ENCODE measurements around the gene AHNAK.
"Not testable (repeated sequence)": the region's sequence is repeated elsewhere in the genome, so short reads cannot be mapped to it uniquely, and the experiment has no call there.

Gene AHNAK, protein sequence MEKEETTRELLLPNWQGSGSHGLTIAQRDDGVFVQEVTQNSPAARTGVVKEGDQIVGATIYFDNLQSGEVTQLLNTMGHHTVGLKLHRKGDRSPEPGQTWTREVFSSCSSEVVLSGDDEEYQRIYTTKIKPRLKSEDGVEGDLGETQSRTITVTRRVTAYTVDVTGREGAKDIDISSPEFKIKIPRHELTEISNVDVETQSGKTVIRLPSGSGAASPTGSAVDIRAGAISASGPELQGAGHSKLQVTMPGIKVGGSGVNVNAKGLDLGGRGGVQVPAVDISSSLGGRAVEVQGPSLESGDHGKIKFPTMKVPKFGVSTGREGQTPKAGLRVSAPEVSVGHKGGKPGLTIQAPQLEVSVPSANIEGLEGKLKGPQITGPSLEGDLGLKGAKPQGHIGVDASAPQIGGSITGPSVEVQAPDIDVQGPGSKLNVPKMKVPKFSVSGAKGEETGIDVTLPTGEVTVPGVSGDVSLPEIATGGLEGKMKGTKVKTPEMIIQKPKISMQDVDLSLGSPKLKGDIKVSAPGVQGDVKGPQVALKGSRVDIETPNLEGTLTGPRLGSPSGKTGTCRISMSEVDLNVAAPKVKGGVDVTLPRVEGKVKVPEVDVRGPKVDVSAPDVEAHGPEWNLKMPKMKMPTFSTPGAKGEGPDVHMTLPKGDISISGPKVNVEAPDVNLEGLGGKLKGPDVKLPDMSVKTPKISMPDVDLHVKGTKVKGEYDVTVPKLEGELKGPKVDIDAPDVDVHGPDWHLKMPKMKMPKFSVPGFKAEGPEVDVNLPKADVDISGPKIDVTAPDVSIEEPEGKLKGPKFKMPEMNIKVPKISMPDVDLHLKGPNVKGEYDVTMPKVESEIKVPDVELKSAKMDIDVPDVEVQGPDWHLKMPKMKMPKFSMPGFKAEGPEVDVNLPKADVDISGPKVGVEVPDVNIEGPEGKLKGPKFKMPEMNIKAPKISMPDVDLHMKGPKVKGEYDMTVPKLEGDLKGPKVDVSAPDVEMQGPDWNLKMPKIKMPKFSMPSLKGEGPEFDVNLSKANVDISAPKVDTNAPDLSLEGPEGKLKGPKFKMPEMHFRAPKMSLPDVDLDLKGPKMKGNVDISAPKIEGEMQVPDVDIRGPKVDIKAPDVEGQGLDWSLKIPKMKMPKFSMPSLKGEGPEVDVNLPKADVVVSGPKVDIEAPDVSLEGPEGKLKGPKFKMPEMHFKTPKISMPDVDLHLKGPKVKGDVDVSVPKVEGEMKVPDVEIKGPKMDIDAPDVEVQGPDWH (N-terminal part only)

DNA sequence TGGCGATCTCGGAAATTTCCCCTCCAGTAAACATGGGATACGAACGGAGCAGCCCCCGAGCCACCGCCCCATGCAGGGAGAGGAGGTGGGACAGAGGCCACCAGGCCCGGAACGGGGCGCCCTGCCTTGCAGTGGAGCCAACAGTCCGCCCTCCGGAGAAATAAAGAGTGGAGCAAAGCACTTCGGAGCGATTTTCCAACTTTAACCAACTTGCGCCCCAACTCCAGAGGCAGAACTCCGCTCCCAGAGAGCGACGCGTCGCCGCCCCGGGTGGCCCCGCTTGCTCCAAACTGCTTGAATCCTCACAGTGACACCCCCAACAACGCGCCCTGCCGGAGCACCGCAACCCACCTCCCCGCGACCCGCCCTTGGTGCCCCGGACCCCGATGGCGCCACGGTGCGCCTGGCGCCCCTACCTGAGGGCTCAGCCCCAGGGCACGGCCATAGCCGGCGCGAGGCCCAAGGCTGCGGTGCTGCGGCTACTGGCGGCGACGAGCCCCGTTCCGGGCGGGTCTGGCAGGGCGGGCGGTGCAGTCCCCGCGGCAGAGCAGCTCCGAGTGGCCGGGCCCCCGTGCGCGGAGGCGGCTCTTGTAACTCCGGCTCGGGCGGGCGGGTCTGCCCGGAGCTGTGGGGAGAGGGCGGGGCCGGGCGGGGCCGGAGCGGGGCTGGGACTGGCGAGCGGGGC, at the start of gene AHNAK:
Gene AHNAK, minus strand, starts transcription at position 563 of the 685 bp plus-strand sequence. CDS start 10,708 bp downstream, outside the sequence.
- peak; percentile 72 for DNase-seq

DNA sequence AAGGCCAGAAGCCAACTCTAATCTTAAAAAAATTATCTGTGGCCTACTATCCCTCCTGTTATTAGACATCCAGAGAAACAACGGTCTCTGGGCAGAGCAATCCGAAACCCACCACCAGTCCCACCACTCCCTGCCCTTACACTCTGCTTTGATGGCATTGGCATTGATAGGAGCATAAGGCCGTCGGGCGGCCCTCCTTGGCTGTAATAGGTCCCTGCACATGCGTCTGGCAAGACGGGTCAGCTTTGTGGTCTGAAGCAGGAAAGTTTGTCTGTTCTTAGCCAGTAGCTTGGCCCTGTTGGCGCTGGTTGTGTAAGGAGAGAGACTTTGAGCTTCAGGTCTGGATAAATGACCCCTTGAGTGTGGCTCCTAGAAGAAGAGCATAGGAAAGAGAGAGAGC, 48.5 kb upstream of the AHNAK start:
- DNase-seq, result no peak

DNA sequence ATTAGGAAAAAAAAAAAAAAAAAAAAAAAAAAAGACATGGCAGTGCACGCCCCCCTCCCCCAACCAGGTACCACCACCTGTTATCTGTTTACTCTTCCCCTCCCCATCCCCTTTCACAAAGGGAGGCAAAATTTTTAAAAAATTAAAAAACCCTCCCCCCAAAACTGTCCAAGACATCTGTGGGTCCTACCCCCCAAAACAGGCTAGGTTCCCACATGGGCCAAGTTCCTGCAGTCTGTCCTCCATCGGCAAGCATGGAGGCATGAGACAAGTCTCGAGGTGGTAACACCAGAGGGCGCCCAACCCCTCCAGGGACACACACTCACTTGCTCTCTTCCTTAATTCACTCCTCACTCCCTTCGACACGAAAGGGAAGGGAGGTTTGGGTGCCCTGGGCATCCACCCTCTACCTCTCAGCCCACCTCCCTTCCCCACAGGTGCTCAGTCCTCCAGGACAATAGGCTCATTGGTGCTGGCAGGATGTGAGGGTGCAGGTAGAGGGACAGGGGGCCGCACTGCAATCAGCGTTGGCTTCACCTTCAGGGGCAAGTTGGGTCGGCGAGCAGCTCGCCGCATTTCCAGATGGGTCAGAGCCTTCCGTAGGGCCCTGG, 46.9 kb upstream of the AHNAK start:
- DNase-seq, result peak; percentile 87

DNA sequence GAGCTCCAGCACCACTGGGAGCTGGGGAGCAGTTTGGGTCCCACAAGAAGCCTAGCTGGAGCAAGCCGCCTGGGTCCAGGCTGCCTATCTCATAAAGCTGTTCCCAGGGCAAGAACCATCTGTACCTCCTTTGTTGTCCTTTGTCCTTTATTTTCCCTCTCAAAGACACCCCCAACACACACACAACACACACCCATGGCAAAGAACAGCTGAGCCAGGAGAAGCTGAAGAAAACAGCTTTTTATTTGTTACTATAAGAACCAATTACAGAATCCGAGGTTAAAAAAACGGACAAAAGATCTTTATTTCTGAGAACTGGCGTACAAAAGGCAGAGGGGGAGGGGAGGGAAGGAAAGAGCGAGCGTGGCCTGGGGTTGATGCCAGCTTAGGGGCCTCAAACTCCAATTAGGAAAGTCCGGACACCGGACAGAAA, 46.4 kb upstream of the AHNAK start:
- no peak for DNase-seq

DNA sequence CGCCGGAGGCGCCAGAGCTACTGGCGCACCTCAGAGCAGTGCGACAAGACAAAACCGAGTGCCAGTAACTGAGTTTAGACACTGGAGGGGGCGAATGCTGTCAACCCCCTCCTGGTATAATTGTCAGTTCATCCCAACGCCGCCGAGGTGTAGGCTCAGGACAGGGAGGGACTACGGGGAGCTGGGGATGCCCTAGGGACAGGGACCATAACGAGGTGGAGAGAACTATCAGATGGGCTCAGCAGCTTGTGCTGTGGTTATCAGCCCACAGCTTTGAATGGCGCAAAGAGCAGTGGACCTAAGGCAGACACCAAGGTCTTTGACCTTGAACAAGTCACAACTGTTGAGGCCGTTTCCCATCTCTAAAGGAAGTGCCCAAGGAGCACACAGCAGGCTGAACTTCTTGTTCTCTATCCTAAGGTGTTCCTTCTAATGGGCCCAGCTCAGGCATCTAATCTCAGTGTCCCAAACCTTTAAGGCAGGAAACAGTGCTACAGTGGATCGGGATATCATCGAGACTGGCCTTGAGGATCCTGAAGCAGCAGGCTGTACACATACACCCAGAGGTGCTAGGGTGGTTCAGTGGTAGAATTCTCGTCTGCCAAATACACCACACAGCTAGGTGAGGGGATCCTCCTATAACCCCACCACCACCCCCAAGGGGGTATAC, 45.7 kb upstream of the AHNAK start:
- no peak for DNase-seq

- DNase-seq, result peak; percentile 96
These were observed 45.0 kb upstream of the AHNAK start, which contains the start of gene TUT1 for GRCh38 chr11:62591448-62592145. Gene TUT1 (minus strand): TSS chr11:62591523. CDS start chr11:62591485, 38 bp downstream.

DNA sequence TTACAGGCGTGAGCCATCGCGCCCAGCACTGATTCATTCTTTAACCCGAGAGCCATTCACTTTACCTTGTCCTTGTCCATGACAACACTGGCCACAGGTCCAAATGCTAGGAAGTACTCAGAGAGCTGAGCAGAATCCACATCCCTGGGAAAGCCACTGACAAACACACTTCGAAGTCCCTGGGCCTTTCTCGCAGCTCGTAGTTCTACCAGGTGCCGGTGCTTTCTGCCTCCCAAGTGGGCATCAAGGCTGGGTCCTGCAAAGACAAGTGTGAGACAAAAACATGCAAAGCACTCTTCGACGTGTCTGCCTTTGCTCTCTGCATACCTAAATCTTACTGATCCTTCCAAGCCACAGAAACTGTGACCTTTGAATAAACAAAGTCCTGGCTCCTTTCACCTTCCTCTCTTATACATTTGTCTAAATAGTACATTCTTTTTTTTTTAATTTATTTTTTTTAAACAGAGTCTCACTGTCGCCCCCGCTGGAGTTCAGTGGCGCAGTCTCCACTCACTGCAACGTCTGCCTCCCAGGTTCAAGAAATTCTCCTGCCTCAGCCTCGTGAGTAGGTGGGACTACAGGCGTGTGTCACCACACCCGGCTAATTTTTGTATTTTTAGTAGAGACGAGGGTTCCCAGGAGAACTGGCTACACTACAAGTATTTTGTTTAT, 42.5 kb upstream of the AHNAK start:
- DNase-seq, result peak; percentile 20

DNA sequence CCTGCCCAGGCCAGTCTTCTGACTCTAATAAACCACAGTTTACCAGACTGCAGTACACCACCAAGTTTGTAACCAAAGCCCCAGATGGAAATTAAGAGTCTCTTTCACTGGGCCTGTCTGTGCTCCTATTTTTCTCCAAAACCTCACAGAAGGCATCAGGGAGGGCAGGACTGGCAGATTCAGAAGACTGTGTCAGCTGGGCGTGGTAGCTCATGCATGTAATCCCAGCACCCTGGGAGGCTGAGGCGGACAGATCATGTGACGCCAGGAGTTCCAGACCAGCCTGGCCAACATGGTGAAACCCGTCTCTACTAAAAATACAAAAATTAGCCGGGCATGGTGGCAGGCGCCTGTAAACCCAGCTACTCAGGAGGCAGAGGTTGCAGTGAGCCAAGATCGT, 38.8 kb upstream of the AHNAK start:
- DNase-seq, result not testable (repeated sequence)

GRCh38 chr11:62581735-62582134, 35.1 kb upstream of the AHNAK start:
- not testable (repeated sequence) for DNase-seq

DNA sequence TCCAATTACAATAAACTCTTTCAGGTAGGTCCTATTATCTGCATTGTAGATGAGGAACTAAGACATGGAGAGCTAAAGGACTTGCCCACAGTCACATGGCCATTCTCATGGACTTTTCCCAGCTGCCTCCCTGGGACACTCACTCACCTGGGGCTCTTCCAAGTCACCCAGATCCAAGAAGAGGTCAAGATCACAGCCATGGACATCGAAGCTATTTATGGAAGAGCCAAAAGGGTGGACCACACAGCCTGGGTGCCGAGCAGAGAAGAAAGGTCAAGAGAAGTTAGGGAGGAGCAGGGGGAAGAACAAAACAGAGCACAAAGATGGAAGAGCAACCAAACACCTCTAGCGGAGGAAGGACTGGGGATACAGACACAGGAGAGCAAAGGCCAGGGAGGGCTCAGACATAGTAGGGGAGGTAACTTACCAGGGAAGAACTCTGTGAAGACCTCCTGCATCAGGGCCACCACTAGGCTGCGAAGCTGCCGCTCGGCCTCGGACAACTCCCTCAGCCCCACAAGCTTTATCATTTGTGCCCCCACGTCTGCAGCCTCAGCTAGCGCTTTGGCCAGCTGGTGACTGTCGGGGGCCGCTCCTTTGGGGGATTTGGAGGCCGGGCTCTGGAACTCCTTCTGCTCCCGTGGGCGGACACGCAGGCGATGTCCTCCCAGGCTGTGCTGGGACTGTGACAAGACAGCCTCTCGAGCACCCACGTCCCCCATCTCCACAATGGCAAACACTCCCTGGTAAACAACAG, 34.5 kb upstream of the AHNAK start:
- no peak for DNase-seq

DNA sequence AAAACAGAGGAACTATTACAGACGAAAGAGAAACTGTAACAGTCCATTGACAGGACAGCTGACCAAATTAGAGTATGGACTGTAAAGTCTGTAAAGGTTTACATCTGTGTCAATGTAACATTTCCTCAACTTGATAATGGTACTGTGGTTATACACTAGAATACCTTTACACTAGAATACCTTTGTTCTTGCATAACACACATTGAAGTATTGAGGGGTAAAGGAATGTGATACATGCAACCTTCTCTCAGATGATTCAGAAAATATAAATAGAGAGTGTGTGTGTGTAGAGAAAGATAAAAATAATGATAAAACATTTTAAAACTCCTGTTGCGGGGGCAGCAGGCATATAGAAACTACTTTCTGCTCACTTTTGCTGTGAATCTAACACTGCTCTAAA, 32.6 kb upstream of the AHNAK start:
- DNase-seq, result no peak

- no peak for DNase-seq
These were observed 31.9 kb upstream of the AHNAK start for GRCh38 chr11:62578541-62578940.

DNA sequence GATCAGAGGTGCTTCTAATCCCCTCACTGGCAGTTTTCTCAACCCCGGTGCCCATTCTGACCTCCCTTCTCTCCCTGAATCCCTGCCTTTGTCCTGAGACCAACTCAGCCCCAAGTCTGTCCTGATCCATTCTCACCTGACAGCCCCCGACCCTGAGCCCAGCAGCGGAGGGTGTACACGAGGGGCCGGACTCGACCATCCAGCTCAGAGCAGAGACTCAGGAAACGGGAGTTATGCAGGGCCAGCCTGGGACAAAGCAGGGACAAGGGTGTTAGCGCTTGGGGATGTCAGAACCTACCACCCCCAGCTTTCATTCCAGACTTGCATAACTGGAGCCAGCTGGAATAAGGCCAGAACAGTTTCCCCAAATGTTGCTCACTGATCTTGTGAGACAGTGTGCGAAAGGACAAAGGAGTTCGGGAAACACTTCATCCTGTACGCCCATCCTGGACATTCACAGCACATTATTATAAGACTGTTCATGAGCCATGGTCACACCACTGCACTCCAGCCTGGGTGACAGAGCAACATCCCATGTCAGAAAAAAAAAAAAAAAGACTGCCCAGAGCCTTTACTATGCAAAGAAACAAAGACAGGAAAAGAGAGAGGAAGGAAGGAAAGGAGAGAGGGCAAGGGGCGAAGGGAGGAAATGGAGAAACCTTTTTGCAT, 30.6 kb upstream of the AHNAK start:
- DNase-seq, result no peak

GRCh38 chr11:62575837-62576236, 29.2 kb upstream of the AHNAK start:
- DNase-seq, result no peak

DNA sequence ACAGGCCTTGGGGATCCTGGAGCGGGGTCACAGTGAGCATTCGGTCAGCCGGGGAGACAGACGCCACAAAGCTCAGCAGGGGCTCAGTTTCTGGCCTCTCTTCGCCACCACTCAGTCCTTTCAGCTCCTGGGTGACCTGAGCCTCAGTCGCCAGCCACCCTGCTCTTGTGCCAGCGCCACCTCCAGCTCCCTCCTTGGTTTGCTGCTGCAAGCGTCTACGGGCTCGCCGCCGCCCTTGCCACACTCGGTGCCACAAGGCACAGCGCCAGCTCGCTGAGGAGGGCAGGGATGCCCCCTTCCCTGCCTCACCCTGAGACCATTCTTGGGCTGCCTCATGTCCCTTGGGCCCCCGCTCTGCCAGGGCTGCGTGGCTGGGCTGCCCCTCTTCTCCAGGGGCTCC, 28.6 kb upstream of the AHNAK start:
- DNase-seq, result no peak

DNA sequence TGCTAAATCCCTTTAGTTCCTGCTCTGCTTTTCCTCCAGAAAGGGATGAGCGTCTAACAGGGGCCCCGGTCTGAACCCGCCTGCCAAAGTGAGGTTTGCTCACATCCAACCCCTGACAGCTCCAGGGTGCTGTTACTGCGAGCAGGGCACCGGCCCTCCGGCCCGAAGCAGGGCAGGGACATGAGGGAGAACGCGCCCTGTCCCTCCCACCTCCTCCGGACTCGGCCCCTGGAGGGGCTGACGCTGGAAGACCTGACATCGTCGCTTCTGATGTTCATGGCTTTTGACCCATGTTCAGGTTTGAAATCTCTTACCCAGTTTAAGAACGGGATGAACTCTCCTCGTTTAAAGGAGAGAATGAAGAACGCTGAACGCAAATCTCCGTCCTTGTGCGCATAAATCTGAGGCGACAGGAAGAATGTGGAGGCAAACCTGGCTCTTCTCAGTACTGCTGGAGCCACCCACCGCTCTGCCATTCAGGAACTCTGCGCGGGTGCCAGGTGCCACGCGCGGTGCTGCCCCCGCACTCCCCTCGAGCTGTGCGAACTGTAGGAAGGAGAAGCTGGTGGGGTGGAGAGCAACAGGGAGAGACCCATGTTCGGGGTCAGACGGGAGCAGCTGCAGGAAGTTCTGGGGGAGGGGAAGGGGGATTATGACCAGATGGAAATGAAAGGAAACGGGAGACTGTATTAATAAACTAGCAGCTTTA, 27.9 kb upstream of the AHNAK start:
- peak; percentile 19 for DNase-seq

GRCh38 chr11:62573592-62574362, 27.2 kb upstream of the AHNAK start, which contains the start of gene EEF1G:
Gene EEF1G (minus strand): TSS chr11:62573891. CDS start chr11:62573842, 49 bp downstream.
- DNase-seq, result peak; percentile 98

All from CD4-positive, alpha-beta T cell treated with Interleukin-6 for 4 hours (primary cell).